ENCODE measurements around the gene SEC11C. TPM values are rescaled to one million over a fixed set of nuclear protein-coding genes. Genes with fewer than 3 reads are reported as not detected.

The SEC11C gene
- total RNA-seq, 1 donor from 2014 or later, result 70.5 TPM

DNA sequence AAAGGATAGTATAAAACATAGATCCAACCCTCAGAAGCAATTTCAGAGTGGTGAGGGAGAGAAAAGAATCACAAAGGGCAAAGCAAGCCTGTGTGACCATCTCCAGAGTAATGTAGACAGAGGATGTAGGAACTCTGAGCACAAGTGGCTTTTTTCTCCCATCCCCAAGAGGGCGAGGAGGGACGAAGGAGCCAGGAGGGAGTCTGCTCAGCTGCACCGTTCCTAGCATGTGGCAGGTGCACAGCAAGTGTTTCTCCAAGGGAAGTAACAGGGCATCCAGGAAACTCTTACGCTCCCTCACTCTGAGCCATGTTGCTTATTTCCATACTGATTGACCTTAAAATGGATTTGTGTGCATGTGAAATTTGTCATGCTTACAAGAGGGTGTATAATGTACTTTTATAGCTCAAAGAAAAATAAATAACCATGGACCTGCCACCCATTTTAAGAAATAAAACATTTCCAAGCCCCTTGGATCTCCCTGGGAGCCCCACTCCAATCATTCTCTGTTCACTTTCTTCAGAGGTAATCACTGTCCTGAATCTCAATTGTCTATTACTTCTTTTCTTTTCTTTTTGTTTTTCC lies 37.8 kb upstream of the SEC11C start:
- peaks cover 48% of the 10 kb centered on the region for H3K27me3 Mint-ChIP-seq
- TF ChIP-seq, protein P1, sequence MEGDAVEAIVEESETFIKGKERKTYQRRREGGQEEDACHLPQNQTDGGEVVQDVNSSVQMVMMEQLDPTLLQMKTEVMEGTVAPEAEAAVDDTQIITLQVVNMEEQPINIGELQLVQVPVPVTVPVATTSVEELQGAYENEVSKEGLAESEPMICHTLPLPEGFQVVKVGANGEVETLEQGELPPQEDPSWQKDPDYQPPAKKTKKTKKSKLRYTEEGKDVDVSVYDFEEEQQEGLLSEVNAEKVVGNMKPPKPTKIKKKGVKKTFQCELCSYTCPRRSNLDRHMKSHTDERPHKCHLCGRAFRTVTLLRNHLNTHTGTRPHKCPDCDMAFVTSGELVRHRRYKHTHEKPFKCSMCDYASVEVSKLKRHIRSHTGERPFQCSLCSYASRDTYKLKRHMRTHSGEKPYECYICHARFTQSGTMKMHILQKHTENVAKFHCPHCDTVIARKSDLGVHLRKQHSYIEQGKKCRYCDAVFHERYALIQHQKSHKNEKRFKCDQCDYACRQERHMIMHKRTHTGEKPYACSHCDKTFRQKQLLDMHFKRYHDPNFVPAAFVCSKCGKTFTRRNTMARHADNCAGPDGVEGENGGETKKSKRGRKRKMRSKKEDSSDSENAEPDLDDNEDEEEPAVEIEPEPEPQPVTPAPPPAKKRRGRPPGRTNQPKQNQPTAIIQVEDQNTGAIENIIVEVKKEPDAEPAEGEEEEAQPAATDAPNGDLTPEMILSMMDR (conservative IDR thresholded peaks at IDR 0.05), result no peak

DNA sequence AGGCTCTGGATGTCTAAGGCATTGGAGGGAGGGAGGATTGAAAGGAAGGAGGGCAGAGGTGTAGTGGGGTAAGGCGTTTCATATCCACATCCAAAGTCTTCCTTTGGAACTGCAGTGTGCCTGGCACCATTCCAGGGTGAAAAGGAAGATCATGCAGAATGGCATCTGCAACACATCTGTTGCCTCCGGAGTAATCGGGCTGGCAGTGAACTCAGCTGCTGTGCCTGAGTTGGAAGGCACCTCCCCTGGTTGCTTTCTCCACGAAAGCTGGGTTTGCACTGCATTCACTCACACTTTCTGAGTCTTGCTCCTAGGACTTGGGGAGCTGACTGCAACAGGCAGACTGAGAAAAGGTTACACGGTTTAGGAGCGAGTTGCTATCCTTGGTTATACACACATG lies 30.3 kb upstream of the SEC11C start:
- TF ChIP-seq, protein P1 (conservative IDR thresholded peaks at IDR 0.05), result no peak
- H3K4me1 Mint-ChIP-seq (ENCODE audit: unreplicated experiment), result no peaks in the 10 kb centered on the region

More for the DNA sequence above, 37.8 kb upstream of the SEC11C start:
- Mint-ChIP-seq H3K4me1 (ENCODE audit: unreplicated experiment) (no peaks in the 10 kb centered on the region), H3K4me3 (no peak overlapping the region), H3K36me3 (no peaks in the 10 kb centered on the region), H3K27ac (no peak overlapping the region), H3K9me3 (no peaks in the 10 kb centered on the region)
- DNase-seq (ENCODE audit: extremely low spot score, unreplicated experiment), result no peak

DNA sequence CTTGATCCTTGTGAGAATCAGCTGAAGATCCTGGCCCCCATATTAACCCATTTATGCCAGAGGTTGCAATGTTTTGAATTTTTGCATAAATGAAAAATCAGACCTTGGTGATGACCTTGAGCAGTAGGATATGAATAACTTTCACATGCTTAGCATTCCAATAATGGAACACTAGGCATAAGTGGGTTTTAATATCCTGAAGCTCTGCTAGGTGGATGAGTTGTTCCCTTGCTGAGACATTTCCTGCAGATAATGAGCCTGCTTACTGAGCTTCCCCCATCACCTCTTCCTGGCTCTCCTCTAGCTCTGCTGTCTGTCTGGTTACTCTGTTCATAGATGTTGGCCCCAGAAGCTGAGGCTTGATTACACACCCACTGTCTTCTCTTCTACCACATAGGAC lies 25.5 kb upstream of the SEC11C start:
- H3K36me3 Mint-ChIP-seq, result no peaks in the 10 kb centered on the region
- H3K4me1 Mint-ChIP-seq (ENCODE audit: unreplicated experiment), result no peaks in the 10 kb centered on the region
- H3K27ac Mint-ChIP-seq, result no peak overlapping the region
- TF ChIP-seq, protein P1 (conservative IDR thresholded peaks at IDR 0.05), result no peak
- H3K4me3 Mint-ChIP-seq, result no peak overlapping the region
- no peak for DNase-seq (ENCODE audit: extremely low spot score, unreplicated experiment)
- peaks cover 60% of the 10 kb centered on the region for H3K27me3 Mint-ChIP-seq
- no peaks in the 10 kb centered on the region for H3K9me3 Mint-ChIP-seq

More for the DNA sequence above, 30.3 kb upstream of the SEC11C start:
- no peak overlapping the region for H3K27ac Mint-ChIP-seq
- H3K4me3 Mint-ChIP-seq, result no peak overlapping the region
- peaks cover 61% of the 10 kb centered on the region for H3K27me3 Mint-ChIP-seq
- H3K36me3 Mint-ChIP-seq, result no peaks in the 10 kb centered on the region
- DNase-seq (ENCODE audit: extremely low spot score, unreplicated experiment), result no peak
- no peaks in the 10 kb centered on the region for H3K9me3 Mint-ChIP-seq

DNA sequence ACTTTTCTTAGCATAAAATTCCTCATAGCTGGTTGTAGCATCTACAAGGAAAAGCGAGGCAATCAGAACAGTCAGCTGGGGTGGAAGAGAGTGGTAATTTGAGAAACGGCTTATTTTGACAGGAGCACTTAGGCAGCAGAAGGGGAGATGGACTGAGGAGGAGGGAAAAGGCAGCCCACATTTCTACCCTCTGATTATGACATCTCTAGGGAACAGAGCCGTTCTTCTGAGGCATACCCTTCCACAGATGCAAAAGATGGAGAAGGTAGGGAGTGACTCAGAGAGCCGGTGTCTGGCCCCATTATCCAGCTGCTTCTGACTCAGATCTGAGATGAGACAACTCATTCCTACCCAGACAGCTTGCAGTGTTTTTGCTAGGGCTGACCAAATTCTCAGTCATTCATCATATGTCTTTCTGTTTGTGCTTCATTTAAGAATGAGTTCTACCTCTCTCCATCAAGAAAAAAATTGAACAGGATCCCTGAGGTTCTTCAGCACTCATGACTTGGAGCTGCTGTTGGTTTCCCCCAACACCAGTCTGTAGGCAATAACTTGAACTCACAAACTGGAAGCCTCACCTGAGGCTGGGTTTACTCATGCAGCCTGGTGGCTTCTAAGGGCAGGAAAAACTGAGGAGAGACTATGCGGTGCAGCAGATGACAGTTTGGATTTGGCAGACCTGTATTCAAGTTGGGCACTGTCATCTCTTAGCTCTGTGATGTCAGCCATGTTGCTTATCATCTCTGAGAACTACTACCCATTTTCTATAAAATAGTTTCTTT lies 15.9 kb upstream of the SEC11C start:
- Mint-ChIP-seq H3K27ac (no peak overlapping the region), H3K27me3 (peaks cover 74% of the 10 kb centered on the region), H3K4me1 (ENCODE audit: unreplicated experiment) (no peaks in the 10 kb centered on the region), H3K9me3 (no peaks in the 10 kb centered on the region), H3K4me3 (no peak overlapping the region), H3K36me3 (no peaks in the 10 kb centered on the region)
- DNase-seq (ENCODE audit: extremely low spot score, unreplicated experiment), result no peak
- TF ChIP-seq, protein P1 (conservative IDR thresholded peaks at IDR 0.05), result no peak

DNA sequence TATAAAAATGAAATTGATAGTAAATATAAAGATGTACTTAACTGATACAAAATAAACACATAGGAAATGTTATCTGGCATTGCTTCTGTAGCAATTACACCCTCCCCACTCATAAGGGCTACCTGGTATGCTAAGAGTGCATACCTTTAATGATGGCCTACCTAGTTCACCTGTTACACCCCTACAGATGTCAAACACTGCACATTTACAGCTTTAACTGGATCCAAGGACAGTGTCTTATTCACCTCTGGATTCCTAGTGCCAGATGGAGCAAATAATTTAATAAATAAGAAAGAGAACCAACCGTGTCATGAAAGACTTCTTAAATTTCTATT lies 15.3 kb upstream of the SEC11C start:
- Mint-ChIP-seq H3K4me3 (no peak overlapping the region), H3K9me3 (no peaks in the 10 kb centered on the region), H3K4me1 (ENCODE audit: unreplicated experiment) (no peaks in the 10 kb centered on the region), H3K36me3 (no peaks in the 10 kb centered on the region), H3K27me3 (peaks cover 76% of the 10 kb centered on the region), H3K27ac (no peak overlapping the region)
- DNase-seq (ENCODE audit: extremely low spot score, unreplicated experiment), result no peak
- TF ChIP-seq, protein P1 (conservative IDR thresholded peaks at IDR 0.05), result no peak
